Kidney epithelial cell (primary cell): ENCODE results near the gene CHST3. TPM values are rescaled to one million over a fixed set of nuclear protein-coding genes. Genes with fewer than 3 reads are reported as not detected.
"Not testable (repeated sequence)": the region's sequence is repeated elsewhere in the genome, so short reads cannot be mapped to it uniquely, and the experiment has no call there.

Source experiments
- DNase-seq: peaks from one replicate; pipeline ENCODE4 v3.0.0-alpha.2; 2010; ENCODE audit warnings: low read depth
- H3K27me3 ChIP-seq: 2 replicates; pipeline ENCODE4 v1.6.0; 2011; ENCODE audit warnings: low read length; ENCODE audit not compliant: control insufficient read depth, insufficient read depth
- H3K36me3 ChIP-seq: 2 replicates; pipeline ENCODE4 v1.5.1; 2011; ENCODE audit warnings: low read length; ENCODE audit not compliant: control insufficient read depth, insufficient read depth
- H3K4me3 ChIP-seq: 2 replicates; pipeline ENCODE4 v1.5.1; 2011; ENCODE audit warnings: low read depth, mild to moderate bottlenecking, control low read depth, low read length
- CTCF ChIP-seq: IDR thresholded peaks from 2 replicates; pipeline ENCODE4 v1.5.1; 2011; ENCODE audit warnings: mild to moderate bottlenecking, moderate library complexity, low read length, control low read depth, inconsistent platforms; ENCODE audit not compliant: insufficient read depth, poor library complexity, severe bottlenecking
- total RNA-seq: library from RNA; depleted of rRNA; stranded (reverse); fragments of >200 nt; gene quantifications from 2 replicates; pipeline ENCODE4 v1.2.3, GENCODE V29; 2015

Gene CHST3
- total RNA-seq, 1 donor from 2014 or later, result 48.6 TPM

DNA sequence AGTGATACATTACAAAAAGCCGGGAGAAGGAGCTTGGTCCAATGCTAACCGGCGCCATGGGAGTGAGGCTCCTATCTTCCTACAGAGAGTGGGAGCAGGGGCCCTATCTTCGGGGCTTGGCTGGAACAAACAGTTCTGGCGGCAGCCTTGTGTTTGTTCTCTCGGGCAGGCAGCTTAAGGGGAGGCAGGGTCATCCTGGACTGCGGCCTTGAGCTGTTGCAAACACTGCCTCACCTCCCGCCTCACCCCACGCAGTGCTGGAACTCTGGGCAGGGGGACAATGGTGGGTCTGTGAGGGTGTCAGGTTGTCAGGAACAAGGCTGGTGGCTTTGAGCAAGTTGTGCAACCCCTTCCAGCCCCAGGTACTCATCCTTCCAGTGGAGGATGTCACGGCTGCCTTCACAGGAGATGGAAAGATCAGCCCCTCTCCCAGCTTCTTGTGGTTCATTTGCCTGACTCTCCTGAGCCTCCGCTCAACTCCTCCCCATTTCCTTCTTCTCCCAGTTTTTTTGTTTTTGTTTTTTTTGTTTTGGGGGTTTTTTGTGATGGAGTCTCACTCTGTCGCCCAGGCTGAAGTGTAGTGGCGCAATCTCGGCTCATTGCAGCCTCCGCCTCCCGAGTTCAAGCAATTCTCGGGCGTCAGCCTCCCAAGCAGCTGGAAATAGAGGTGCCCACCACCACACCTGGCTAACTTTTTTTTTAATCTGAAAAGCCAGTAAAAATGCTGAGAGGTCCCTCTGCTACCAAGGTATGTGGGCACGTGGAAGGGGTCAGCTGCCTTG is 66.8 kb downstream of the CHST3 start:
- H3K27me3 ChIP-seq, result no peaks in the 10 kb centered on the region
- H3K4me3 ChIP-seq, result no peak overlapping the region
- TF ChIP-seq CTCF, result no peak
- no peaks in the 10 kb centered on the region for H3K36me3 ChIP-seq
- no peak for DNase-seq

DNA sequence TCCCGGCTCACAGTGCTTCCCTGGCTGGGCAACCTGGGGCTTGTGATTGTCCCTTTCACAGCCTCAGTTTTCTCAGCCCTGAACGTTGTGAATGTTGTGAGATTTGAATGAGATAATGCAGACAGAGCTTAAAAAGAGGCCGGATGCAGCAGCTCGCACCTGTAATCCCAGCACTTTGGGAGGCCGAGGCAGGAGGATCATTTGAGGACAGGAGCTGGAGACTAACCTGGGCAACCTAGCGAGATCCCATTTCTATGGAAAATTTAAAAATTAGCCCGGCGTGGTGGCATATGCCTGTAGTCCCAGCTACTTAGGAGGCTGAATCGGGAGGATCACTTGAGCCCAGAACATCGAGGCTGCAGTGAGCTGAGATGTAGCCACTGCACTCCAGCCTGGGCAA is 67.5 kb downstream of the CHST3 start:
- no peak for DNase-seq
- TF ChIP-seq CTCF, result no peak
- Histone ChIP-seq H3K4me3 (no peak overlapping the region), H3K36me3 (no peaks in the 10 kb centered on the region), H3K27me3 (no peaks in the 10 kb centered on the region)

- H3K36me3 ChIP-seq, DNase-seq, H3K27me3 ChIP-seq, H3K4me3 ChIP-seq: not testable (repeated sequence)
Measured at GRCh38 chr10:72032409-72033162, 68.4 kb downstream of the CHST3 start.

GRCh38 chr10:72034040-72034499 is 69.9 kb downstream of the CHST3 start:
- H3K27me3 ChIP-seq, result no peaks in the 10 kb centered on the region
- no peak for DNase-seq
- H3K36me3 ChIP-seq, result no peaks in the 10 kb centered on the region
- no peak overlapping the region for H3K4me3 ChIP-seq
- no peak for TF ChIP-seq CTCF

GRCh38 chr10:72034761-72035160 is 70.6 kb downstream of the CHST3 start:
- Histone ChIP-seq H3K4me3 (no peak overlapping the region), H3K27me3 (no peaks in the 10 kb centered on the region), H3K36me3 (no peaks in the 10 kb centered on the region)
- no peak for DNase-seq
- TF ChIP-seq CTCF, result no peak

DNA sequence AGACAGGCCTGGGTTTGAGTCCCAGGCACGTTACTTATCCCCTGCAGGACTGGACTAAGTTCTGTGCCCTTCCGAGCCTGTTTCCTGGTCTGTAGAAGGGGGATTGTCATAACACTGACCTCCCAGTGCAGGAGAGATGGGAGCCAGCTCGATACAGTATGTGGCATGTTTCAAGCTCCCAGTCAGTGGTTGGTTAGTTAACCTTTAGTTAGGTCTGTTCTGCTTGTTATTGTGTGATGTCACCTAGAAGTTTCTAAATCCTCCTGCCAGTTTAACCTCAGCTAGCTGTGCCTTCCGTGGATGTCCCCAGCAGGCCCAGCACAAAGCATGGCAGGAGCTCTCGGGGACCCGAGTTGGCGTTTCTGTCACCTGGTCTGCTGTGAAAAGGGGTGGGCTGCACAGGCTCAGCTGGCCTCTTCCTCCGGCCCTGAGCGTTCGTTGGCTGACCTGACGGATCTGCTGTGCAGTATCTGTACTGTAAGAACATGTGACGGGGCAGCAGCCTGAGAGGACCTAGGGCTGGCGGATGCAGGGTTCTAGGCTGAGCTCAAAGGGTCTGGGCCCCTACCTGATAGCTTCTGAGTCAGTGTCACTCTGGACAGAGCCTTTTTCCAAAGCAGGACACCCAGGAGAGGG is 71.2 kb downstream of the CHST3 start:
- Histone ChIP-seq H3K4me3 (no peak overlapping the region), H3K36me3 (no peaks in the 10 kb centered on the region), H3K27me3 (no peaks in the 10 kb centered on the region)
- no peak for DNase-seq
- no peak for TF ChIP-seq CTCF
